ENCODE measurements around the gene KCTD8.

- TF ChIP-seq CTCF (IDR thresholded peaks at IDR 0.05) (no peak), POLR2AphosphoS5 (IDR thresholded peaks at IDR 0.05) (no peak), EP300 (IDR thresholded peaks at IDR 0.05) (no peak), POLR2A (IDR thresholded peaks at IDR 0.05; ENCODE audit: low read depth) (no peak)
These were observed 285.9 kb downstream of the KCTD8 start for GRCh38 chr4:44162538-44163270.
